ENCODE data around the gene RWDD3. TPM values are rescaled to one million over a fixed set of nuclear protein-coding genes. Genes with fewer than 3 reads are reported as not detected.
A peak's percentile ranks its signal among the peaks of the same experiment; 100 is the strongest.

The RWDD3 gene
- total RNA-seq, 2 donors from 2014 or later: 8.0 to 9.2 TPM

DNA sequence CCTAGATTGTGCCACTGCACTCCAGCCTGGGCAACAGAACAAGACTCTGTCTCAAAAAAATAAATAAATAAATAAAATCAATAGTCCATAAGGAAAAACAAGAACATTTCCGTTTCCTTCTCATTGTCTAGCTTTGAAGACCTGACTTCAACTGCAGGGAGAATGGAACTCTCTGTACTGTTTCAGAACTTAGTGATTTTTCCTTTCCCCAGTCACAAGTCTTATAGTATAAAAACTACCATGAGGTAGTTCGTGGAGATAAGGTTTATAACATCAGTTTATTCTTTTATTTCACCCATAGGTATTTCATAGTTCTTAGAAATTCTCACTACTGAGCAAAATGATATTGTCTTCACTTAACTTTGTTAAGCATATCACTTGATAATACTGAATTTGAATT lies 11.4 kb upstream of the RWDD3 start:
- H3K4me3 ChIP-seq: no peak overlapping the region
- TF ChIP-seq CTCF (IDR thresholded peaks at IDR 0.05): no peak
- H3K36me3 ChIP-seq: no peaks in the 10 kb centered on the region
- H3K9me3 ChIP-seq: no peaks in the 10 kb centered on the region
- no peak overlapping the region for H3K27ac ChIP-seq
- H3K27me3 ChIP-seq: no peaks in the 10 kb centered on the region
- no peak for DNase-seq (ENCODE audit: low spot score)
- H3K4me1 ChIP-seq: peaks cover 0 to 4% of the 10 kb centered on the region in 2 donors

GRCh38 chr1:95223110-95223509 lies 10.9 kb upstream of the RWDD3 start:
- peaks cover 0 to 9% of the 10 kb centered on the region in 2 donors for H3K4me1 ChIP-seq

GRCh38 chr1:95226781-95227660 lies 7.0 kb upstream of the RWDD3 start:
- Histone ChIP-seq H3K4me1 (peaks cover 0 to 23% of the 10 kb centered on the region in 2 donors), H3K4me3 (no peak overlapping the region), H3K27me3 (no peaks in the 10 kb centered on the region), H3K36me3 (no peaks in the 10 kb centered on the region), H3K27ac (peak overlapping the region; percentile 41 to 59), H3K9me3 (no peaks in the 10 kb centered on the region)
- no peak for TF ChIP-seq CTCF (IDR thresholded peaks at IDR 0.05)
- DNase-seq (ENCODE audit: low spot score): no peak

More at GRCh38 chr1:95223110-95223509, 10.9 kb upstream of the RWDD3 start:
- Histone ChIP-seq H3K9me3 (no peaks in the 10 kb centered on the region), H3K36me3 (no peaks in the 10 kb centered on the region), H3K4me3 (no peak overlapping the region), H3K27me3 (no peaks in the 10 kb centered on the region), H3K27ac (no peak overlapping the region)
- TF ChIP-seq CTCF (IDR thresholded peaks at IDR 0.05): no peak
- no peak for DNase-seq (ENCODE audit: low spot score)

DNA sequence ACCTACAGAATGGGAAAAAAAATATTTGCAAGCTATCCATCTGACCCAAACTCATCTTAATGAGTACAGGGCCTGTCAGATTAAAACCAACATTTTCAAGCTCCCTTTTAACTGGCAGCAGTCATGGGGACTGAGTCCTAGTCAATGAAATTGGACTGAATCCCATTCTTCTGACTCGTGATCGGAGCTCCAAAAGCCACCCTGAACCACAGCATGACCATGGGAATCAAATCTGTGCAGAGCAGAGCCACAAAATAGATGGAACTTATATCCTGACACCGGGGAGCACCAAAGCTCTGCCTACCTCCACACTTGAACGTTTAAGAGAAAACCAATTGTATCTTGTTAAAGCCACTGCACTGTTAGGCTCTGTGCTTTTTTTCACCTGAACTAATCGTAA lies 5.0 kb upstream of the RWDD3 start:
- H3K27me3 ChIP-seq: no peaks in the 10 kb centered on the region
- no peaks in the 10 kb centered on the region for H3K36me3 ChIP-seq
- no peaks in the 10 kb centered on the region for H3K9me3 ChIP-seq
- no peak for TF ChIP-seq CTCF (IDR thresholded peaks at IDR 0.05)
- peaks cover 0 to 32% of the 10 kb centered on the region in 2 donors for H3K4me1 ChIP-seq
- no peak for DNase-seq (ENCODE audit: low spot score)
- no peak overlapping the region for H3K27ac ChIP-seq
- no peak overlapping the region for H3K4me3 ChIP-seq

GRCh38 chr1:95229706-95230105 lies 4.3 kb upstream of the RWDD3 start:
- no peaks in the 10 kb centered on the region for H3K27me3 ChIP-seq
- no peak for TF ChIP-seq CTCF (IDR thresholded peaks at IDR 0.05)
- H3K9me3 ChIP-seq: no peaks in the 10 kb centered on the region
- no peak overlapping the region for H3K4me3 ChIP-seq
- DNase-seq (ENCODE audit: low spot score): no peak
- H3K36me3 ChIP-seq: no peaks in the 10 kb centered on the region
- peaks cover 0 to 35% of the 10 kb centered on the region in 2 donors for H3K4me1 ChIP-seq
- H3K27ac ChIP-seq: peak overlapping the region in 1 of 2 donors; percentile 96
